PC-3 (cell line): Measurements from ENCODE around the gene KIF5C. TPM values are rescaled to one million over a fixed set of nuclear protein-coding genes. Genes with fewer than 3 reads are reported as not detected.

Experiments
- ATAC-seq: fragments of 200-7000 bp; cut with Tn5 transposase; 2 replicates; pipeline ENCODE4 v1.9.1; 2020; ENCODE audit warnings: mild to moderate bottlenecking, moderate library complexity
- BruUV-seq: library from RNA; stranded (reverse); fragments of 400-500 nt; replicated peaks from 2 replicates; lab custom pipeline; 2021; lab: Mats Ljungman, UMichigan
- CTCF ChIA-PET: fragments of 300-600 bp; sonication (Branson Sonifier 250); formaldehyde crosslinking; loops from one replicate; lab custom pipeline; 2022; ENCODE audit warnings: antibody characterized with exemption; lab: Charles Lee
- POLR2A ChIA-PET: fragments of 300-600 bp; sonication (Branson Sonifier 250); formaldehyde crosslinking; loops from one replicate; lab custom pipeline; 2022; ENCODE audit warnings: antibody characterized with exemption; ENCODE audit not compliant: unreplicated experiment; lab: Charles Lee
- DNase-seq: peaks from one replicate; pipeline ENCODE4 v3.0.0-alpha.2; 2015
- H2AFZ ChIP-seq: fragments of 300-600 bp; sonication (generic); 2 replicates; pipeline ENCODE4 v1.6.0; 2016; ENCODE audit warnings: antibody characterized with exemption, low read length
- H3F3A ChIP-seq: fragments of 300-600 bp; sonication (generic); one replicate; pipeline ENCODE4 v1.6.0; 2017; ENCODE audit warnings: antibody characterized with exemption, low read length, control low read depth, mild to moderate bottlenecking; ENCODE audit not compliant: unreplicated experiment
- H3K27ac ChIP-seq: fragments of 300-600 bp; sonication (generic); 2 replicates; pipeline ENCODE4 v1.5.1; 2016; ENCODE audit warnings: mild to moderate bottlenecking, low read length
- H3K27me3 ChIP-seq: fragments of 300-600 bp; sonication (generic); 2 replicates; pipeline ENCODE4 v1.6.1; 2016; ENCODE audit warnings: low read length, mixed read lengths
- H3K36me3 ChIP-seq: fragments of 300-600 bp; sonication (generic); 2 replicates; pipeline ENCODE4 v1.6.1; 2016; ENCODE audit warnings: low read depth, mixed run types, low read length, mixed read lengths
- H3K4me1 ChIP-seq: fragments of 300-600 bp; sonication (generic); 2 replicates; pipeline ENCODE4 v1.5.1; 2016; ENCODE audit warnings: low read length; ENCODE audit not compliant: insufficient read depth
- H3K4me2 ChIP-seq: fragments of 300-600 bp; sonication (generic); 2 replicates; pipeline ENCODE4 v1.6.0; 2016; ENCODE audit warnings: low read length
- H3K4me3 ChIP-seq: fragments of 300-600 bp; sonication (generic); 2 replicates; pipeline ENCODE4 v1.5.1; 2016; ENCODE audit warnings: mild to moderate bottlenecking, low read length, mixed read lengths
- H3K79me2 ChIP-seq: fragments of 300-600 bp; sonication (generic); 2 replicates; pipeline ENCODE4 v1.6.1; 2017; ENCODE audit warnings: low read length, mixed read lengths
- H3K9ac ChIP-seq: fragments of 300-600 bp; sonication (generic); 2 replicates; pipeline ENCODE4 v1.6.0; 2016; ENCODE audit warnings: mild to moderate bottlenecking, low read length
- H3K9me2 ChIP-seq: fragments of 300-600 bp; sonication (generic); replicated peaks from 2 replicates; pipeline ENCODE4 v1.6.1; 2016; ENCODE audit warnings: mixed run types, low read length, mixed read lengths
- H3K9me3 ChIP-seq: fragments of 300-600 bp; sonication (generic); 2 replicates; pipeline ENCODE4 v1.6.1; 2016; ENCODE audit warnings: low read length, mixed read lengths
- H4K20me1 ChIP-seq: fragments of 300-600 bp; sonication (generic); 2 replicates; pipeline ENCODE4 v1.6.1; 2016; ENCODE audit warnings: low read length, mixed read lengths
- EZH2 ChIP-seq: fragments of 300-600 bp; sonication (generic); IDR thresholded peaks from one replicate; pipeline ENCODE4 v1.6.1; 2017; ENCODE audit warnings: antibody characterized with exemption, mild to moderate bottlenecking, low read length; ENCODE audit not compliant: unreplicated experiment
- EZH2phosphoT487 ChIP-seq: fragments of 300-600 bp; sonication (generic); IDR thresholded peaks from 2 replicates; pipeline ENCODE4 v1.6.1; 2018; ENCODE audit warnings: mild to moderate bottlenecking, antibody characterized with exemption, low read length, borderline replicate concordance
- intact Hi-C: fragments of 100-400 bp; cut with micrococcal nuclease; formaldehyde crosslinking; loops from 2 replicates; pipeline ENCODE4 v1.9.0; 2023
- total RNA-seq: library from RNA; depleted of rRNA; stranded (reverse); fragments of >200 nt; gene quantifications from 2 replicates; pipeline ENCODE4 v1.2.3, GENCODE V29; 2014
- TF ChIP-seq, protein P1 (sequence below): fragments of 300-600 bp; sonication (generic); conservative IDR thresholded peaks from 2 replicates; pipeline ENCODE4 v1.5.1; 2017; ENCODE audit warnings: antibody characterized with exemption, low read depth, mild to moderate bottlenecking, low read length

The KIF5C gene
- total RNA-seq, 1 experiment from 2014 or later: 4.0 TPM

DNA sequence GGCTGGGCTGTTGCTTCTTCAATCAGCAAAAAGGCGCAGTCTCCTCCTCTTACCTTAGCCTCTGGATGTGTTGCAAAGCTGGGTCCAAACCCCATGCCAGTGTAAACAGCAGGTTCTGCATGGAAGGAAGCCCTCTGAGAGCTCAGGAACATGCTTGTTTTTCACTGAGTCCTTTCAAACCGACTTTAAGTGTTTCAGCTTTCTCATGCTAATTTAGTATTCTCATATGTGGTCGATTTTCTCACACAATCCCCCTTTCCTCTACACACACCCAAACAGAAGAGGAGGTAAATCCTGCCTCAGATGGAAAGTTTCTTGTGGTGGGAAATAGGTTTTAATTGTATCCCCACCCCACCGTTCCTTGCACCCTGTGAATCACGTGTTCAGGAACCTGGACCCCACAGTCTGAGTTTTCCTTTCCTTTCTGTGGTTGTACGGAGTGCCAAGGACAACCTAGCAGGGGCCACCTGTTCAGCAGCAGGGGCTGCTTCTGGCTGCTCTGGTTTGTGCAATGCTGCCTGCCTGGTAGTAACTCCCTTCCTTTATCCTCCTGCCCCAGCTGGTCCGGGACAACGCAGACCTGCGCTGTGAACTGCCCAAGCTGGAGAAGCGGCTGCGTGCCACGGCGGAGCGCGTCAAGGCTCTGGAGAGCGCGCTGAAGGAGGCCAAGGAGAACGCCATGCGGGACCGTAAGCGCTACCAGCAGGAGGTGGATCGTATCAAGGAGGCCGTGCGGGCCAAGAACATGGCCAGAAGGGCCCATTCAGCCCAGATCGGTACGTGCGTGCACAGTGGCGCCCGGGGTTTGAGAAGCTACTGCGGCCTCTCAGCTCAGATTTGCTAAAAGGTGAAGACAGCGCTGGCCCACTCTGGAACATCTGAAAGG lies 134.8 kb downstream of the KIF5C start:
- CTCF ChIA-PET: no interaction called here

DNA sequence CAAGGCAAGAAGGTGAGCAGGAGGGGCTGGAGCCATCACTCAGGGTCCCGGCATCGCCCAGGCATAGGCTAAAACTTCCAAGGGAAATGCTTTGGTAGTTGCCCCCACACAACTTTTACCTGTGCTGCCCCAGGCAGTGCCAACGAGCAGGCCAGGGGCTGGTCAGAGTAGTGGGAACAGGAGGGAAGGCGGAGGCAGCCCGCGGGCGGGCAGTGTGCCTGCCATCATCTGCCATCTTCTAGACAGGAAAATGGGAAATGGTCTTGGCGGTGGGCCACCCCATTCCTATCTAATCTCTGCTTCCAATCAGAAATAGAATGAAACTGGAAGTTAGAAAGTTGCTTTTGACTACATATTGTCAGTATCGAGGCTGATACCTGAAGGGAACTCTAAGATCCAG lies 137.5 kb downstream of the KIF5C start:
- no peaks in the 10 kb centered on the region for H3F3A ChIP-seq
- ATAC-seq: no peak
- H3K4me3 ChIP-seq: no peak overlapping the region
- TF ChIP-seq EZH2phosphoT487 (no peak), EZH2 (no peak)
- TF ChIP-seq, protein P1, sequence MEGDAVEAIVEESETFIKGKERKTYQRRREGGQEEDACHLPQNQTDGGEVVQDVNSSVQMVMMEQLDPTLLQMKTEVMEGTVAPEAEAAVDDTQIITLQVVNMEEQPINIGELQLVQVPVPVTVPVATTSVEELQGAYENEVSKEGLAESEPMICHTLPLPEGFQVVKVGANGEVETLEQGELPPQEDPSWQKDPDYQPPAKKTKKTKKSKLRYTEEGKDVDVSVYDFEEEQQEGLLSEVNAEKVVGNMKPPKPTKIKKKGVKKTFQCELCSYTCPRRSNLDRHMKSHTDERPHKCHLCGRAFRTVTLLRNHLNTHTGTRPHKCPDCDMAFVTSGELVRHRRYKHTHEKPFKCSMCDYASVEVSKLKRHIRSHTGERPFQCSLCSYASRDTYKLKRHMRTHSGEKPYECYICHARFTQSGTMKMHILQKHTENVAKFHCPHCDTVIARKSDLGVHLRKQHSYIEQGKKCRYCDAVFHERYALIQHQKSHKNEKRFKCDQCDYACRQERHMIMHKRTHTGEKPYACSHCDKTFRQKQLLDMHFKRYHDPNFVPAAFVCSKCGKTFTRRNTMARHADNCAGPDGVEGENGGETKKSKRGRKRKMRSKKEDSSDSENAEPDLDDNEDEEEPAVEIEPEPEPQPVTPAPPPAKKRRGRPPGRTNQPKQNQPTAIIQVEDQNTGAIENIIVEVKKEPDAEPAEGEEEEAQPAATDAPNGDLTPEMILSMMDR: no peak
- no peaks in the 10 kb centered on the region for H3K4me1 ChIP-seq
- no peak for DNase-seq
- no peak overlapping the region for H3K9ac ChIP-seq
- no peak overlapping the region for H3K4me2 ChIP-seq
- H3K9me2 ChIP-seq: no peaks in the 10 kb centered on the region
- H3K27ac ChIP-seq: no peak overlapping the region
- CTCF ChIA-PET: no interaction called here
- POLR2A ChIA-PET: no interaction called here
- no peaks in the 10 kb centered on the region for H3K9me3 ChIP-seq
- no peak overlapping the region for H2AFZ ChIP-seq
- H3K79me2 ChIP-seq: no peaks in the 10 kb centered on the region
- BruUV-seq: no TSS peak
- no peaks in the 10 kb centered on the region for H4K20me1 ChIP-seq
- no peaks in the 10 kb centered on the region for H3K36me3 ChIP-seq
- peaks cover 5% of the 10 kb centered on the region; the same call in 1 of the 2 replicates for H3K27me3 ChIP-seq
- intact Hi-C loops: no loop called here

More for the DNA sequence above, 134.8 kb downstream of the KIF5C start:
- TF ChIP-seq EZH2: no peak
- TF ChIP-seq EZH2phosphoT487: no peak
- TF ChIP-seq, protein P1: no peak
- Histone ChIP-seq H3K27me3 (peaks cover 23% of the 10 kb centered on the region), H3K79me2 (no peaks in the 10 kb centered on the region), H3K9me2 (no peaks in the 10 kb centered on the region), H3K36me3 (no peaks in the 10 kb centered on the region), H2AFZ (no peak overlapping the region), H3K9me3 (no peaks in the 10 kb centered on the region), H3K4me2 (no peak overlapping the region), H3K4me1 (no peaks in the 10 kb centered on the region), H3K9ac (no peak overlapping the region), H3K4me3 (no peak overlapping the region), H3K27ac (no peak overlapping the region), H3F3A (no peaks in the 10 kb centered on the region), H4K20me1 (no peaks in the 10 kb centered on the region)
- BruUV-seq: no TSS peak
- POLR2A ChIA-PET: no interaction called here
- ATAC-seq: no peak
- intact Hi-C loops: no loop called here
- no peak for DNase-seq

DNA sequence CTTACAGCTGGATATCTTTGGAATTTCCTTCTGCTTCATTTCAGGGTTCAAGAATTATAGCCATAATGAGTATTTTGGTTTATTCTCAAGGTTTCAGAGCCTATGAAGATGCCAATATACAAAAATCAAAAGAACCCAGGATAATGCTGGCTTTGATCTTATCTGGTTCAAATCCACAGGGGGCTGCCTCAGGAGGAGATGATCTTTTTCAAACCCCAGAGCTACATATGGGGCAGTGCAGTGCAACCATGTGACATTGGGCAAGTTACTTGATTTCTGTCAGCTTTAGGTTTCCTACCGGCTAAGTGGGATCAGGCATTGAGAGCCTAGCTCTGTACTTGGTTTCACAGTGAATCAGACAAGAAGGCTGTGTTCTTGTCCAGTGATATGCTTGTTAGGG lies 140.5 kb downstream of the KIF5C start:
- CTCF ChIA-PET: no interaction called here
- intact Hi-C loops: no loop called here
- BruUV-seq: no TSS peak

More for the DNA sequence above, 140.5 kb downstream of the KIF5C start:
- Histone ChIP-seq H3K27ac (no peak overlapping the region), H3K9me3 (no peaks in the 10 kb centered on the region), H3F3A (no peaks in the 10 kb centered on the region), H3K9me2 (no peaks in the 10 kb centered on the region), H3K79me2 (no peaks in the 10 kb centered on the region), H4K20me1 (no peaks in the 10 kb centered on the region), H3K36me3 (no peaks in the 10 kb centered on the region), H3K4me1 (no peaks in the 10 kb centered on the region), H3K4me2 (no peak overlapping the region), H3K4me3 (no peak overlapping the region), H2AFZ (no peak overlapping the region), H3K9ac (no peak overlapping the region), H3K27me3 (no peaks in the 10 kb centered on the region)
- ATAC-seq (no peak), DNase-seq (no peak)
- POLR2A ChIA-PET: no interaction called here
- TF ChIP-seq EZH2phosphoT487: no peak
- no peak for TF ChIP-seq EZH2
